SK-N-SH (cell line): ENCODE measurements around the gene SRGAP1. TPM values are rescaled to one million over a fixed set of nuclear protein-coding genes. Genes with fewer than 3 reads are reported as not detected.

ENCODE experiments used
- CTCF ChIA-PET: fragments of 300-600, 350-600 bp; formaldehyde crosslinking; extraction: SDS; loops from one replicate; lab custom pipeline; 2021; lab: Yijun Ruan, JAX
- POLR2A ChIA-PET: fragments of 350-600 bp; sonication (Branson Sonifier 250); formaldehyde crosslinking; extraction: SDS; loops from one replicate; lab custom pipeline; 2020; ENCODE audit warnings: antibody characterized with exemption, inconsistent platforms; lab: Yijun Ruan, JAX
- DNase-seq: peaks from one replicate; pipeline ENCODE4 v3.0.0; 2012
- H2AFZ ChIP-seq: fragments of 200-600 bp; sonication (generic); 2 replicates; pipeline ENCODE4 v1.8.1; 2016; ENCODE audit warnings: antibody characterized with exemption, mild to moderate bottlenecking, low read depth
- H3F3A ChIP-seq: fragments of 200-600 bp; sonication (generic); replicated peaks from 2 replicates; pipeline ENCODE3; 2016; ENCODE audit warnings: antibody characterized with exemption, mild to moderate bottlenecking; ENCODE audit not compliant: insufficient read depth
- H3K27ac ChIP-seq, 2 experiments: fragments of 200-500 bp in 1 of 2; fragments of 200-600 bp in 1 of 2; sonication (Bioruptor generic) in 1 of 2; sonication (generic), shearing (Covaris generic) in 1 of 2; 2 replicates each; pipeline versions ENCODE4 v1.5.1 to v1.6.1; 2014 to 2016; ENCODE audit warnings: low read depth in 2 of 2, inconsistent platforms in 1 of 2, low read length in 1 of 2, mild to moderate bottlenecking in 1 of 2, mixed read lengths in 1 of 2
- H3K27me3 ChIP-seq: fragments of 200-600 bp; sonication (generic), shearing (Covaris generic); 2 replicates; pipeline ENCODE4 v1.6.1; 2016; ENCODE audit warnings: mixed run types; ENCODE audit not compliant: insufficient read depth
- H3K36me3 ChIP-seq, 2 experiments: fragments of 200-500 bp in 1 of 2; fragments of 200-600 bp in 1 of 2; sonication (Bioruptor generic) in 1 of 2; sonication (generic) in 1 of 2; replicated peaks in 1 of 2; 2 replicates each; pipeline versions ENCODE3 to v1.5.1; 2014 to 2016; ENCODE audit warnings: low read length in 1 of 2, mild to moderate bottlenecking in 1 of 2; ENCODE audit not compliant: insufficient read depth in 2 of 2, control insufficient read depth in 1 of 2
- H3K4me1 ChIP-seq, 2 experiments: fragments of 200-500 bp in 1 of 2; fragments of 200-600 bp in 1 of 2; sonication (Bioruptor generic) in 1 of 2; sonication (generic), shearing (Covaris generic) in 1 of 2; 2 replicates each; pipeline versions ENCODE4 v1.5.1 to v1.6.1; 2014 to 2016; ENCODE audit warnings: low read depth in 1 of 2, low read length in 1 of 2, mixed run types in 1 of 2; ENCODE audit not compliant: insufficient read depth in 2 of 2, control insufficient read depth in 1 of 2
- H3K4me2 ChIP-seq: fragments of 200-600 bp; sonication (generic), shearing (Covaris generic); 2 replicates; pipeline ENCODE4 v1.6.1; 2017; ENCODE audit warnings: mixed run types
- H3K4me3 ChIP-seq, 2 experiments: fragments of 200-500 bp in 1 of 2; fragments of 200-600 bp in 1 of 2; sonication (Bioruptor generic) in 1 of 2; sonication (generic), shearing (Covaris generic) in 1 of 2; 2 replicates each; pipeline versions ENCODE4 v1.5.1 to v1.8.1; 2014 to 2016; ENCODE audit warnings: low read depth in 2 of 2, inconsistent platforms in 1 of 2, low read length in 1 of 2, mild to moderate bottlenecking in 1 of 2, mixed read lengths in 1 of 2, moderate library complexity in 1 of 2
- H3K79me2 ChIP-seq: fragments of 200-600 bp; sonication (generic); 2 replicates; pipeline ENCODE4 v1.8.1; 2017; ENCODE audit warnings: mild to moderate bottlenecking; ENCODE audit not compliant: insufficient read depth
- H3K9ac ChIP-seq: fragments of 200-600 bp; sonication (generic); 2 replicates; pipeline ENCODE4 v1.6.1; 2017; ENCODE audit warnings: mixed run types
- H3K9me2 ChIP-seq: fragments of 200-600 bp; sonication (generic); 2 replicates; pipeline ENCODE4 v1.6.1; 2017; ENCODE audit warnings: mixed run types
- H3K9me3 ChIP-seq: fragments of 200-600 bp; sonication (generic); 2 replicates; pipeline ENCODE4 v1.6.1; 2017; ENCODE audit warnings: mixed run types, mild to moderate bottlenecking, moderate library complexity
- H4K20me1 ChIP-seq: fragments of 200-600 bp; sonication (generic); 2 replicates; pipeline ENCODE4 v1.6.1; 2017; ENCODE audit warnings: mild to moderate bottlenecking, mixed run types; ENCODE audit not compliant: insufficient read depth
- CHD2 ChIP-seq: fragments of 150-350 bp; IDR thresholded peaks from 2 replicates; pipeline ENCODE4 v1.6.1; 2018; ENCODE audit warnings: low read length; ENCODE audit not compliant: partially characterized antibody
- ELF1 ChIP-seq: IDR thresholded peaks from 2 replicates; pipeline ENCODE4 v1.4.0; 2012
- FOSL2 ChIP-seq: IDR thresholded peaks from 2 replicates; pipeline ENCODE4 v1.4.0; 2012; ENCODE audit warnings: low read depth, mild to moderate bottlenecking, moderate library complexity, borderline replicate concordance
- FOXM1 ChIP-seq: IDR thresholded peaks from 2 replicates; pipeline ENCODE4 v1.4.0; 2012; ENCODE audit warnings: low read depth, mild to moderate bottlenecking
- GABPA ChIP-seq: IDR thresholded peaks from 2 replicates; pipeline ENCODE4 v1.4.0; 2012; ENCODE audit warnings: low read depth, mild to moderate bottlenecking
- JUND ChIP-seq: IDR thresholded peaks from 2 replicates; pipeline ENCODE4 v1.4.0; 2012
- MEF2A ChIP-seq: IDR thresholded peaks from 2 replicates; pipeline ENCODE4 v1.4.0; 2012; ENCODE audit warnings: low read depth, borderline replicate concordance
- MXI1 ChIP-seq: IDR thresholded peaks from 2 replicates; pipeline ENCODE4 v1.6.1; 2012; ENCODE audit warnings: mild to moderate bottlenecking, low read depth, low read length, improper control_type of control experiment
- NFIC ChIP-seq: IDR thresholded peaks from 2 replicates; pipeline ENCODE4 v1.4.0; 2012; ENCODE audit warnings: borderline replicate concordance
- NRF1 ChIP-seq: IDR thresholded peaks from 2 replicates; pipeline ENCODE4 v1.6.1; 2012; ENCODE audit warnings: low read depth, mild to moderate bottlenecking, low read length
- PBX3 ChIP-seq: IDR thresholded peaks from 2 replicates; pipeline ENCODE4; 2012
- POLR2AphosphoS5 ChIP-seq: IDR thresholded peaks from 2 replicates; pipeline ENCODE4 v1.6.1; 2012; ENCODE audit warnings: low read depth, low read length
- RCOR1 ChIP-seq: fragments of 150-350 bp; IDR thresholded peaks from 2 replicates; pipeline ENCODE4 v1.6.1; 2017; ENCODE audit warnings: antibody characterized with exemption, low read length
- TAF1 ChIP-seq: IDR thresholded peaks from 2 replicates; pipeline ENCODE4 v1.6.1; 2012; ENCODE audit warnings: low read depth, mild to moderate bottlenecking, low read length, moderate library complexity, borderline replicate concordance
- TEAD4 ChIP-seq: IDR thresholded peaks from 2 replicates; pipeline ENCODE4 v1.4.0; 2012; ENCODE audit warnings: mild to moderate bottlenecking, borderline replicate concordance; ENCODE audit not compliant: insufficient read depth
- USF2 ChIP-seq: fragments of 150-350 bp; IDR thresholded peaks from 2 replicates; pipeline ENCODE4 v1.6.1; 2017; ENCODE audit warnings: antibody characterized with exemption, low read length, low read depth, borderline replicate concordance
- WGBS: methylation state at CpG from one replicate; pipeline ENCODE4 v1.1.6; 2017; ENCODE audit warnings: low lambda C conversion rate; 5-methylcytosine and 5-hydroxymethylcytosine counted together
- polyA plus RNA-seq, 3 experiments: library from polyadenylated mRNA; depleted of rRNA; stranded (reverse); fragments of >200 nt; gene quantifications; 2 replicates each; pipeline ENCODE4 v1.2.3, GENCODE V29; 2012
- TF ChIP-seq, protein P1 (sequence below): IDR thresholded peaks from 2 replicates; pipeline ENCODE4 v1.4.0; 2012; ENCODE audit warnings: low read depth, borderline replicate concordance
- TF ChIP-seq, protein P2 (sequence below): IDR thresholded peaks from 2 replicates; pipeline ENCODE4 v1.4.0; 2012; ENCODE audit warnings: low read depth, borderline replicate concordance
- TF ChIP-seq, protein P3 (sequence below): fragments of 150-350 bp; IDR thresholded peaks from 2 replicates; pipeline ENCODE4 v1.6.1; 2016; ENCODE audit warnings: mild to moderate bottlenecking, low read depth, low read length
- TF ChIP-seq, protein P4 (sequence below): IDR thresholded peaks from 2 replicates; pipeline ENCODE4 v1.4.0; 2012; ENCODE audit warnings: low read depth

The SRGAP1 gene
- polyA plus RNA-seq, 1 of the 3 experiments (the other 2 are of a cell fraction) = 2.6 TPM

GRCh38 chr12:63961048-63961447, 116.5 kb downstream of the SRGAP1 start:
- peaks cover 17% of the 10 kb centered on the region for H3K79me2 ChIP-seq

More at GRCh38 chr12:63961048-63961447, 116.5 kb downstream of the SRGAP1 start:
- no peak for DNase-seq
- H3K9me2 ChIP-seq = no peaks in the 10 kb centered on the region
- H3K27me3 ChIP-seq = no peaks in the 10 kb centered on the region
- no peak overlapping the region for H2AFZ ChIP-seq
- ChIA-PET POLR2A (no interaction called here), CTCF (interaction anchor here (1.2 kb wide), 1 partner anchor 117 kb away, joined by 5 read pairs; the partner anchor contains the start of gene SRGAP1)
- no peak overlapping the region for H3K4me2 ChIP-seq
- 97% methylated on average over 5 of the region's 5 CpGs for WGBS
- no peak overlapping the region; a peak in 1 of 4 replicates for H3K27ac ChIP-seq
- H3K9me3 ChIP-seq = no peaks in the 10 kb centered on the region
- H4K20me1 ChIP-seq = no peaks in the 10 kb centered on the region
- no peak overlapping the region for H3K4me3 ChIP-seq
- H3K9ac ChIP-seq = no peak overlapping the region
- H3K4me1 ChIP-seq = peaks cover 5 to 35% of the 10 kb centered on the region in 2 experiments; a peak in 3 of 4 replicates
- H3K36me3 ChIP-seq = no peaks in the 10 kb centered on the region
- TF ChIP-seq GABPA (no peak), NFIC (no peak), NRF1 (no peak), JUND (no peak), MXI1 (no peak), RCOR1 (no peak), CHD2 (no peak), POLR2AphosphoS5 (no peak), TAF1 (no peak), PBX3 (no peak), TEAD4 (no peak), USF2 (no peak), ELF1 (no peak), FOXM1 (no peak), FOSL2 (no peak), MEF2A (no peak)
- TF ChIP-seq, protein P1, sequence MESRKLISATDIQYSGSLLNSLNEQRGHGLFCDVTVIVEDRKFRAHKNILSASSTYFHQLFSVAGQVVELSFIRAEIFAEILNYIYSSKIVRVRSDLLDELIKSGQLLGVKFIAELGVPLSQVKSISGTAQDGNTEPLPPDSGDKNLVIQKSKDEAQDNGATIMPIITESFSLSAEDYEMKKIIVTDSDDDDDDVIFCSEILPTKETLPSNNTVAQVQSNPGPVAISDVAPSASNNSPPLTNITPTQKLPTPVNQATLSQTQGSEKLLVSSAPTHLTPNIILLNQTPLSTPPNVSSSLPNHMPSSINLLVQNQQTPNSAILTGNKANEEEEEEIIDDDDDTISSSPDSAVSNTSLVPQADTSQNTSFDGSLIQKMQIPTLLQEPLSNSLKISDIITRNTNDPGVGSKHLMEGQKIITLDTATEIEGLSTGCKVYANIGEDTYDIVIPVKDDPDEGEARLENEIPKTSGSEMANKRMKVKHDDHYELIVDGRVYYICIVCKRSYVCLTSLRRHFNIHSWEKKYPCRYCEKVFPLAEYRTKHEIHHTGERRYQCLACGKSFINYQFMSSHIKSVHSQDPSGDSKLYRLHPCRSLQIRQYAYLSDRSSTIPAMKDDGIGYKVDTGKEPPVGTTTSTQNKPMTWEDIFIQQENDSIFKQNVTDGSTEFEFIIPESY = no peak
- TF ChIP-seq, protein P2, sequence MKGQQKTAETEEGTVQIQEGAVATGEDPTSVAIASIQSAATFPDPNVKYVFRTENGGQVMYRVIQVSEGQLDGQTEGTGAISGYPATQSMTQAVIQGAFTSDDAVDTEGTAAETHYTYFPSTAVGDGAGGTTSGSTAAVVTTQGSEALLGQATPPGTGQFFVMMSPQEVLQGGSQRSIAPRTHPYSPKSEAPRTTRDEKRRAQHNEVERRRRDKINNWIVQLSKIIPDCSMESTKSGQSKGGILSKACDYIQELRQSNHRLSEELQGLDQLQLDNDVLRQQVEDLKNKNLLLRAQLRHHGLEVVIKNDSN = no peak
- TF ChIP-seq, protein P3, sequence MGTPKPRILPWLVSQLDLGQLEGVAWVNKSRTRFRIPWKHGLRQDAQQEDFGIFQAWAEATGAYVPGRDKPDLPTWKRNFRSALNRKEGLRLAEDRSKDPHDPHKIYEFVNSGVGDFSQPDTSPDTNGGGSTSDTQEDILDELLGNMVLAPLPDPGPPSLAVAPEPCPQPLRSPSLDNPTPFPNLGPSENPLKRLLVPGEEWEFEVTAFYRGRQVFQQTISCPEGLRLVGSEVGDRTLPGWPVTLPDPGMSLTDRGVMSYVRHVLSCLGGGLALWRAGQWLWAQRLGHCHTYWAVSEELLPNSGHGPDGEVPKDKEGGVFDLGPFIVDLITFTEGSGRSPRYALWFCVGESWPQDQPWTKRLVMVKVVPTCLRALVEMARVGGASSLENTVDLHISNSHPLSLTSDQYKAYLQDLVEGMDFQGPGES = no peak
- TF ChIP-seq, protein P4, sequence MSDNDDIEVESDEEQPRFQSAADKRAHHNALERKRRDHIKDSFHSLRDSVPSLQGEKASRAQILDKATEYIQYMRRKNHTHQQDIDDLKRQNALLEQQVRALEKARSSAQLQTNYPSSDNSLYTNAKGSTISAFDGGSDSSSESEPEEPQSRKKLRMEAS = no peak
- peaks cover 7% of the 10 kb centered on the region for H3F3A ChIP-seq
